ENCODE measurements around the gene LRWD1. TPM values are rescaled to one million over a fixed set of nuclear protein-coding genes. Genes with fewer than 3 reads are reported as not detected.
"Not testable (repeated sequence)": the region's sequence is repeated elsewhere in the genome, so short reads cannot be mapped to it uniquely, and the experiment has no call there.

Gene LRWD1
- total RNA-seq, 1 experiment from 2014 or later, result 67.2 TPM

DNA sequence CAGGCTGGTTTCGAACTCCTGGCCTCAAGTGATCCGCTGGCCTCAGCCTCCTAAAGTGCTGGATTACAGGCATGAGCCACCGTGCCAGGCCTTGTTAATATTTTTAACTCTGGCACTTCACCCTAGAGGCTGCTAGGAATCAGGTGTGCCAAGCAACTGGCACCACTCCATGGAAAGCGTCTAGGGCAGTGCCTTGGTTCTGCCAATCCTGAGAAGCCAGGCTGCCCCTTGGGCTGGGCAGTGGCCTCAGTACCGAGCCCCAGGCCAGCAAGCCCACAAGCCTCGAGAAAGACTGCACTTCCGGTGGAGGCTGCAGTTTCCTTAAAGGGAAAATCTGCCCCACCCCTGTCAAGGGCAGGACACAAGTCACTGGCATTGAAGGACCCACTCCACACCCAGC, 11.5 kb upstream of the LRWD1 start:
- DNase-seq, result no peak
- Histone ChIP-seq H3K27me3 (ENCODE audit: control insufficient read depth, insufficient read depth, low read length) (no peaks in the 10 kb centered on the region), H3K36me3 (replicated peaks; ENCODE audit: control insufficient read depth, insufficient read depth, low read length) (peaks cover 6% of the 10 kb centered on the region), H3K4me3 (ENCODE audit: insufficient read depth, low read depth, low read length) (no peak overlapping the region)

GRCh38 chr7:102454468-102454867, 10.3 kb upstream of the LRWD1 start:
- H3K27me3 ChIP-seq (ENCODE audit: control insufficient read depth, insufficient read depth, low read length), result no peaks in the 10 kb centered on the region
- no peak overlapping the region for H3K4me3 ChIP-seq (ENCODE audit: insufficient read depth, low read depth, low read length)
- H3K36me3 ChIP-seq (replicated peaks; ENCODE audit: control insufficient read depth, insufficient read depth, low read length), result peaks cover 8% of the 10 kb centered on the region
- DNase-seq, result peak; percentile 68

DNA sequence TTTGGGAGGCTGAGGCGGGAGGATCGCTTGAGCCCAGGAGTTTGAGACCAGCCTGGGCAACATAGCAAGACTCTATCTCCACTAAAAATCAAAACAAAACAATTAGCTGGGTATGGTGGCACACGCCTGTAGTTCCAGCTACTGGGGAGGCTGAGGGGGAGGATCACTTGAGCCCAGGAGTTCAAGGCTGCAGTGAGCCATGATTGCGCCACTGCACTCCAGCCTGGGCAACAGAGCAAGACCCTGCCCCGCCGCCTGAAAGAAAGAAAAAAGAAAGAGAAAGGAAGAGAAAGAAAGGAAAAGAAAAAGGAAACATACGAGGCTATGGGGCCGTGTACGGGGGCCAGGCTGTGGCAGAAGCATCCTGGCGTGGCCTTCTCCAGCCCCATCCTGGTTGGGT, 9.9 kb upstream of the LRWD1 start:
- not testable (repeated sequence) for H3K27me3 ChIP-seq (ENCODE audit: control insufficient read depth, insufficient read depth, low read length); DNase-seq; H3K36me3 ChIP-seq (replicated peaks; ENCODE audit: control insufficient read depth, insufficient read depth, low read length); H3K4me3 ChIP-seq (ENCODE audit: insufficient read depth, low read depth, low read length)

DNA sequence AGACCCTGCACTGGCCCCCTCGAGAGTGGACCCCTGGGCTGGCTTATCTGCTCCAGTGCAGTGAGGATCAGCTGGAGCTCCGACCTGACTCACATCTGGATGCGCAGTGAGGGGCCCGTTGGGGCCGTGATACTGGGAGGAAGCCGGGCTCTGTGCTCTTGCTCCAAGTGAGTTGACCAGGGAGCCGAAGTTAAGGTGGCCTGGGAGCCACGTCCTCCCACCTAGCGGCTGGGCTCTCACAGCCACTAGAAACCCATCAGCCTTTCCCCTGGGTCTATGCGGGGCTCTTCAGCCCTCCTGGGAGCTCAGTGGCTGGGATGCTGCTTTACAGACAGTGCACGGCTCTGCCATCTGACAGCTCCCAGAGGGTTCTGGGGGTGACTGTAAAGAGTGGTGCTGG, 9.2 kb upstream of the LRWD1 start:
- Histone ChIP-seq H3K27me3 (ENCODE audit: control insufficient read depth, insufficient read depth, low read length) (no peaks in the 10 kb centered on the region), H3K36me3 (replicated peaks; ENCODE audit: control insufficient read depth, insufficient read depth, low read length) (peaks cover 9% of the 10 kb centered on the region), H3K4me3 (ENCODE audit: insufficient read depth, low read depth, low read length) (no peak overlapping the region)
- DNase-seq, result no peak

GRCh38 chr7:102456327-102456726, 8.5 kb upstream of the LRWD1 start:
- Histone ChIP-seq H3K36me3 (replicated peaks; ENCODE audit: control insufficient read depth, insufficient read depth, low read length) (peaks cover 9% of the 10 kb centered on the region), H3K4me3 (ENCODE audit: insufficient read depth, low read depth, low read length) (no peak overlapping the region), H3K27me3 (ENCODE audit: control insufficient read depth, insufficient read depth, low read length) (no peaks in the 10 kb centered on the region)
- no peak for DNase-seq

DNA sequence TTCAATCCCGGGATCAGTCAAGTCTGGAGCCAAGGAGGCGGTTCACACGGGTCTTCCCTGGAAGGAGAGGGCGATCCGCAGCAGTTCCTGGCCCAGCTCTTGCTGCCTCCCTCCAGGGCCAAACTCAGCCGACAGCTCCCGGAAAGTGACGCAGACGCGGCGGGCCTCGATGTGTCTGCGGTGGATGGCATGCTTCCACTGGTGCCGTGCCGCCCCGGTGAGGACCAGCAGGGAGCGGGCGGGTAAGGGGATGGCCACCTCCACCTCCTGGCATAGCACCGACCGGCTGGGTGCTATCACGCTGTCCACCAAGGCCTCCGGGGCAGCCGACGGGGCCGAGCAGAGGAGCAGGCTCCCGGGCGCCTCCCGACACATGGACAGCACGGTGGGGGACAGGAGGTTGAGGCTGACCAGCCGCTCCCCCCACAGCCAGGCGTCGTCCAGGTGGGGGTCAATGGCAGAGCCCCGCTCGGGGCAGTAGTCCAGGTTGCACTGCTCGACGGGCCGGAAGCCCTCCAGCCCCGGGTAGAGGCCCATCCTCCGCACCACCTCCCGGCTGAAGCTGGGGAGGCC, 7.3 kb upstream of the LRWD1 start:
- no peak overlapping the region for H3K4me3 ChIP-seq (ENCODE audit: insufficient read depth, low read depth, low read length)
- peaks cover 9% of the 10 kb centered on the region for H3K36me3 ChIP-seq (replicated peaks; ENCODE audit: control insufficient read depth, insufficient read depth, low read length)
- H3K27me3 ChIP-seq (ENCODE audit: control insufficient read depth, insufficient read depth, low read length), result no peaks in the 10 kb centered on the region
- no peak for DNase-seq

DNA sequence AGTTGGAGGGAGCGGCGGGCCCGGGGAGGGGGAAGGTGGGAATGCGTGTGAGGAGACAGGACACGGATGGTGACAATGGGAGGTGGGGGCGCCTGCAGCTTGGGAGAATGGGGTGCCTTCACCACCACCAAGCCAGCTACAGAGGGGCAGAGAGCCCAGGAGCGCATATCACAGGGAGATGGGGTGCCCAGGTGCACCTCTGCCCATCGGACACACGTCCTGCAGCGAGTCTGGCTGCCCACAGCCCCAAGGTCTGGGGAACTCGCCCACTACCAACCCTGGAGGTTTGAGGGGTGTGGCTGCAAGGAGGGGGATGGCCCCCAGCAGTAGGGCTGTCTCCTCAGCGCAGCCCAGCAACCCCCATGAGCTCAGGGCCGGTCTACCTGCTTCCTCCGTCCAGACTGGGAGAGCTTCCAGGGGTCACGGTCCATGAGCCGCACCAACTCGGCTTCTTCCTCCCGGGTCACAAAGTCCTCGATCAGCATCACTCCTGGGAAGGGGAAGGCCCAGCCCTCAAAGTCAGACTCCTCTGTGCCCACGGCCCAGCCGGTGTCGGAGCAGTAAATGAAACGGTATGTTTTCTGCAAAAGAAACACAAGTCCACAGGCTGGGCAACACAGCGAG, 5.5 kb upstream of the LRWD1 start:
- Histone ChIP-seq H3K27me3 (ENCODE audit: control insufficient read depth, insufficient read depth, low read length) (no peaks in the 10 kb centered on the region), H3K4me3 (ENCODE audit: insufficient read depth, low read depth, low read length) (no peak overlapping the region), H3K36me3 (replicated peaks; ENCODE audit: control insufficient read depth, insufficient read depth, low read length) (peaks cover 9% of the 10 kb centered on the region)
- no peak for DNase-seq

- DNase-seq, result no peak
- Histone ChIP-seq H3K36me3 (replicated peaks; ENCODE audit: control insufficient read depth, insufficient read depth, low read length) (peaks cover 9% of the 10 kb centered on the region), H3K4me3 (ENCODE audit: insufficient read depth, low read depth, low read length) (no peak overlapping the region), H3K27me3 (ENCODE audit: control insufficient read depth, insufficient read depth, low read length) (no peaks in the 10 kb centered on the region)
These were observed 4.3 kb upstream of the LRWD1 start for GRCh38 chr7:102460467-102460866.

GRCh38 chr7:102463841-102464576, 775 bp upstream of the LRWD1 start:
- Histone ChIP-seq H3K36me3 (replicated peaks; ENCODE audit: control insufficient read depth, insufficient read depth, low read length) (peaks cover 3% of the 10 kb centered on the region), H3K4me3 (ENCODE audit: insufficient read depth, low read depth, low read length) (peak overlapping the region; percentile 96), H3K27me3 (ENCODE audit: control insufficient read depth, insufficient read depth, low read length) (no peaks in the 10 kb centered on the region)
- no peak for DNase-seq

GRCh38 chr7:102466097-102466496, 1.3 kb downstream of the LRWD1 start:
- Histone ChIP-seq H3K36me3 (replicated peaks; ENCODE audit: control insufficient read depth, insufficient read depth, low read length) (peaks cover 2% of the 10 kb centered on the region; the same call in 1 of the 2 replicates), H3K27me3 (ENCODE audit: control insufficient read depth, insufficient read depth, low read length) (no peaks in the 10 kb centered on the region), H3K4me3 (ENCODE audit: insufficient read depth, low read depth, low read length) (no peak overlapping the region)
- no peak for DNase-seq

DNA sequence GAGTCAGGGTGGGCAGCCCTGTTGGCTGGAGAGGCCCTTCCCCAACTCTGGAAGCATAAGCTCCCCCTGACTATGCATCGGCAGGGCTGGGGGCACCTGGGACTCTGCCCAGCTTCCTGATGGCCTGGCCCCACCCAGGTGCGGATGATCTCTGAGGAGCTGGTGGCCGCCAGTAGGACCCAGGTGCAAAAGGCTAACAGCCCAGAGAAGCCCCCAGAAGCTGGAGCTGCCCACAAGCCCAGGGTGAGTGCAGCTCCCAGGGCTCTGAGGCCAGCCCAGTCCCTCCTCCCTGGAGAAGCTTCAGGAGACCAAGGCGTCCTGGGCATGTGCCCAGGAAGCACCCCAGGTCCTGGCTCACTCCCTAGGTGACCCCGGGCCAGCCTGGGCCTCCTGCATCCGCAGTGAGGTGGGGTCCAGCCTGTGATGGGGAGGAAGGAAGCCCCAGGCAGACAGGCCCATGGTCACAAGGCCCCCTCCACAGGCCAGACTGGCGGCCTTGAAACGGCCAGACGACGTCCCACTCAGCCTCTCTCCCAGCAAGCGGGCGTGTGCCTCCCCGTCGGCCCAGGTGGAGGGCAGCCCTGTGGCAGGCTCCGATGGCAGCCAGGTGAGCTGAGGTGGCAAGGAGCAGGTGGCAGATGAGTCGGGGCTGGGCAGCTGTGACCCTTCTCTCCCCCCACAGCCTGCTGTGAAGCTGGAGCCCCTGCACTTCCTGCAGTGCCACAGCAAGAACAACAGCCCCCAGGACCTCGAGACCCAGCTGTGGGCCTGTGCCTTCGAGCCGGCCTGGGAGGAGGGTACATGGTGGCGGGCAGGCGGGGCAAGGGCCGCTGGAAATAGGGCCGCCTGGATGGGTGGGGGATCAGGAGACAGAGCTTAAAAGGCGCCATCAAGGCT, 3.0 kb downstream of the LRWD1 start:
- no peak overlapping the region for H3K4me3 ChIP-seq (ENCODE audit: insufficient read depth, low read depth, low read length)
- no peak for DNase-seq

GRCh38 chr7:102468478-102469350, 3.9 kb downstream of the LRWD1 start:
- H3K27me3 ChIP-seq (ENCODE audit: control insufficient read depth, insufficient read depth, low read length), result no peaks in the 10 kb centered on the region
- DNase-seq, result peak; percentile 69
- no peak overlapping the region for H3K4me3 ChIP-seq (ENCODE audit: insufficient read depth, low read depth, low read length)
- peaks cover 4% of the 10 kb centered on the region for H3K36me3 ChIP-seq (replicated peaks; ENCODE audit: control insufficient read depth, insufficient read depth, low read length)

More for the DNA sequence above, 3.0 kb downstream of the LRWD1 start:
- Histone ChIP-seq H3K27me3 (ENCODE audit: control insufficient read depth, insufficient read depth, low read length) (no peaks in the 10 kb centered on the region), H3K36me3 (replicated peaks; ENCODE audit: control insufficient read depth, insufficient read depth, low read length) (peaks cover 4% of the 10 kb centered on the region)

GRCh38 chr7:102469351-102469971, 4.7 kb downstream of the LRWD1 start:
- Histone ChIP-seq H3K27me3 (ENCODE audit: control insufficient read depth, insufficient read depth, low read length) (no peaks in the 10 kb centered on the region), H3K36me3 (replicated peaks; ENCODE audit: control insufficient read depth, insufficient read depth, low read length) (peaks cover 4% of the 10 kb centered on the region), H3K4me3 (ENCODE audit: insufficient read depth, low read depth, low read length) (no peak overlapping the region)
- no peak for DNase-seq

All from H7 (cell line).